Left ventricle myocardium inferior (tissue), 1 donor: ENCODE measurements around the gene SV2B. TPM values are rescaled to one million over a fixed set of nuclear protein-coding genes. Genes with fewer than 3 reads are reported as not detected.

Experiments
- DNase-seq: peaks from one replicate; pipeline ENCODE4 v3.0.0-alpha.2; 2020
- H3K27ac ChIP-seq: fragments of 200-600 bp; replicated peaks from 2 replicates; pipeline ENCODE4 v1.8.0; 2021
- H3K27me3 ChIP-seq: fragments of 200-600 bp; 2 replicates; pipeline ENCODE4 v1.8.0; 2021; ENCODE audit warnings: low read depth
- H3K36me3 ChIP-seq: fragments of 200-600 bp; 2 replicates; pipeline ENCODE4 v1.8.0; 2021
- H3K4me1 ChIP-seq: fragments of 200-600 bp; 2 replicates; pipeline ENCODE4 v1.8.0; 2021
- H3K4me3 ChIP-seq: fragments of 200-600 bp; 2 replicates; pipeline ENCODE4 v1.8.0; 2021; ENCODE audit warnings: mild to moderate bottlenecking, moderate library complexity
- H3K9me3 ChIP-seq: fragments of 200-600 bp; replicated peaks from 2 replicates; pipeline ENCODE4 v1.8.0; 2021
- CTCF ChIP-seq: fragments of 200-600 bp; IDR thresholded peaks from 2 replicates; pipeline ENCODE4 v1.8.0; 2021; ENCODE audit warnings: antibody characterized with exemption, mild to moderate bottlenecking, borderline replicate concordance
- intact Hi-C: fragments of 100-400 bp; cut with micrococcal nuclease; formaldehyde crosslinking; loops from one replicate; pipeline ENCODE4 v1.11.0; 2022
- total RNA-seq: library from RNA; stranded (reverse); fragmentation: NEBNext Ultra II Directional; extraction: Animal tissue kit (Norgen Biotek cat#: 25700); gene quantifications from one replicate; pipeline ENCODE4 v1.2.1, GENCODE V29; 2021
- donor health status: DM: no; HTN: yes; CAD: no; lungs with severe emphysema.

SV2B gene
- total RNA-seq, 1 donor from 2014 or later, result 2.8 TPM

- H3K4me3 ChIP-seq, result no peak overlapping the region
- H3K27me3 ChIP-seq, result no peaks in the 10 kb centered on the region
- no peaks in the 10 kb centered on the region for H3K9me3 ChIP-seq
- intact Hi-C loops, result no loop called here
- no peak overlapping the region for H3K27ac ChIP-seq
- no peak for DNase-seq
- H3K36me3 ChIP-seq, result no peaks in the 10 kb centered on the region
- no peaks in the 10 kb centered on the region for H3K4me1 ChIP-seq
- TF ChIP-seq CTCF, result no peak
Observed at GRCh38 chr15:91199511-91199910, 99.5 kb downstream of the SV2B start.

- no peak for TF ChIP-seq CTCF
- Histone ChIP-seq H3K36me3 (no peaks in the 10 kb centered on the region), H3K4me1 (no peaks in the 10 kb centered on the region), H3K9me3 (no peaks in the 10 kb centered on the region), H3K27me3 (no peaks in the 10 kb centered on the region), H3K27ac (no peak overlapping the region), H3K4me3 (no peak overlapping the region)
- DNase-seq, result no peak
- intact Hi-C loops, result no loop called here
Observed at GRCh38 chr15:91200101-91200754, 100.2 kb downstream of the SV2B start.

GRCh38 chr15:91202510-91203102, 102.5 kb downstream of the SV2B start:
- Histone ChIP-seq H3K27me3 (no peaks in the 10 kb centered on the region), H3K4me1 (no peaks in the 10 kb centered on the region), H3K36me3 (no peaks in the 10 kb centered on the region), H3K4me3 (no peak overlapping the region), H3K27ac (no peak overlapping the region), H3K9me3 (no peaks in the 10 kb centered on the region)
- no peak for TF ChIP-seq CTCF
- intact Hi-C loops, result no loop called here
- DNase-seq, result no peak

GRCh38 chr15:91203619-91204203, 103.7 kb downstream of the SV2B start:
- no peak for TF ChIP-seq CTCF
- no peak for DNase-seq

GRCh38 chr15:91208371-91208770, 108.3 kb downstream of the SV2B start:
- intact Hi-C loops, result no loop called here
- H3K4me3 ChIP-seq, result no peak overlapping the region
- H3K9me3 ChIP-seq, result no peaks in the 10 kb centered on the region
- peaks cover 8% of the 10 kb centered on the region for H3K27me3 ChIP-seq
- no peak overlapping the region for H3K27ac ChIP-seq
- TF ChIP-seq CTCF, result no peak
- no peak for DNase-seq
- H3K36me3 ChIP-seq, result no peaks in the 10 kb centered on the region
- no peaks in the 10 kb centered on the region for H3K4me1 ChIP-seq

More at GRCh38 chr15:91203619-91204203, 103.7 kb downstream of the SV2B start:
- H3K27me3 ChIP-seq, result no peaks in the 10 kb centered on the region
- H3K4me3 ChIP-seq, result no peak overlapping the region
- intact Hi-C loops, result no loop called here
- no peak overlapping the region for H3K27ac ChIP-seq
- no peaks in the 10 kb centered on the region for H3K36me3 ChIP-seq
- no peaks in the 10 kb centered on the region for H3K9me3 ChIP-seq
- H3K4me1 ChIP-seq, result no peaks in the 10 kb centered on the region
